SJSA1 (cell line): ENCODE results near the gene MRRF. TPM values are rescaled to one million over a fixed set of nuclear protein-coding genes. Genes with fewer than 3 reads are reported as not detected.

ENCODE experiments used
- DNase-seq, 2 experiments: peaks; one replicate each; pipeline ENCODE4 v3.0.0-alpha.2; 2015 to 2020; ENCODE audit warnings: low spot score in 2 of 2, low read depth in 1 of 2
- H3K27ac ChIP-seq: fragments of 250-450 bp; sonication (Bioruptor Pico); 2 replicates; pipeline ENCODE4 v1.5.1; 2020; ENCODE audit warnings: mild to moderate bottlenecking, moderate library complexity
- H3K27me3 ChIP-seq: fragments of 250-450 bp; sonication (Bioruptor Pico); replicated peaks from 2 replicates; pipeline ENCODE4 v1.5.1; 2020; ENCODE audit warnings: mild to moderate bottlenecking, moderate library complexity
- H3K36me3 ChIP-seq: fragments of 250-450 bp; sonication (Bioruptor Pico); 2 replicates; pipeline ENCODE4 v1.5.1; 2020; ENCODE audit warnings: mild to moderate bottlenecking
- H3K4me1 ChIP-seq: fragments of 250-450 bp; sonication (Bioruptor Pico); replicated peaks from 2 replicates; pipeline ENCODE4 v1.6.1; 2021; ENCODE audit warnings: mild to moderate bottlenecking
- H3K4me3 ChIP-seq: fragments of 250-450 bp; sonication (Bioruptor Pico); 2 replicates; pipeline ENCODE4 v1.5.1; 2020; ENCODE audit warnings: mild to moderate bottlenecking
- H3K9me3 ChIP-seq: fragments of 250-450 bp; sonication (Bioruptor Pico); replicated peaks from 2 replicates; pipeline ENCODE4 v1.5.1; 2020; ENCODE audit warnings: mild to moderate bottlenecking
- total RNA-seq: library from RNA; depleted of rRNA; stranded (reverse); fragments of >200 nt; shearing (Covaris generic); gene quantifications from 2 replicates; pipeline ENCODE4 v1.2.3, GENCODE V29; 2014

Gene MRRF
- total RNA-seq, 1 experiment from 2014 or later: 21.8 TPM

- Histone ChIP-seq H3K36me3 (peaks cover 11% of the 10 kb centered on the region; the same call in 1 of the 2 replicates), H3K9me3 (no peaks in the 10 kb centered on the region), H3K4me3 (no peak overlapping the region), H3K27ac (no peak overlapping the region), H3K27me3 (no peaks in the 10 kb centered on the region), H3K4me1 (peaks cover under 1% of the 10 kb centered on the region; the same call in 1 of the 2 replicates)
- DNase-seq: no peak
Observed at GRCh38 chr9:122223435-122223834, 41.2 kb upstream of the MRRF start.

- H3K27ac ChIP-seq: no peak overlapping the region
- H3K4me1 ChIP-seq: peaks cover 12% of the 10 kb centered on the region
- H3K36me3 ChIP-seq: peaks cover 11% of the 10 kb centered on the region; the same call in 1 of the 2 replicates
- no peak for DNase-seq
- H3K27me3 ChIP-seq: no peaks in the 10 kb centered on the region
- H3K4me3 ChIP-seq: no peak overlapping the region
- no peaks in the 10 kb centered on the region for H3K9me3 ChIP-seq
Observed at GRCh38 chr9:122225312-122226141, 39.2 kb upstream of the MRRF start.

- Histone ChIP-seq H3K4me1 (peaks cover 12% of the 10 kb centered on the region), H3K4me3 (no peak overlapping the region), H3K27ac (no peak overlapping the region), H3K36me3 (peaks cover 11% of the 10 kb centered on the region; the same call in 1 of the 2 replicates), H3K9me3 (no peaks in the 10 kb centered on the region), H3K27me3 (no peaks in the 10 kb centered on the region)
- DNase-seq: no peak
Observed at GRCh38 chr9:122226142-122226757, 38.4 kb upstream of the MRRF start.

GRCh38 chr9:122226758-122227574, 37.7 kb upstream of the MRRF start:
- Histone ChIP-seq H3K4me1 (peaks cover 12% of the 10 kb centered on the region), H3K9me3 (no peaks in the 10 kb centered on the region), H3K27me3 (no peaks in the 10 kb centered on the region), H3K27ac (no peak overlapping the region), H3K36me3 (peaks cover 11% of the 10 kb centered on the region; the same call in 1 of the 2 replicates), H3K4me3 (no peak overlapping the region)
- no peak for DNase-seq

GRCh38 chr9:122227575-122227900, 37.1 kb upstream of the MRRF start:
- Histone ChIP-seq H3K27me3 (no peaks in the 10 kb centered on the region), H3K9me3 (no peaks in the 10 kb centered on the region), H3K4me3 (no peak overlapping the region), H3K4me1 (peaks cover 12% of the 10 kb centered on the region), H3K36me3 (peaks cover 11% of the 10 kb centered on the region; the same call in 1 of the 2 replicates), H3K27ac (no peak overlapping the region)
- no peak for DNase-seq

GRCh38 chr9:122228191-122228567, 36.5 kb upstream of the MRRF start:
- Histone ChIP-seq H3K4me1 (peaks cover 12% of the 10 kb centered on the region), H3K27ac (no peak overlapping the region), H3K9me3 (no peaks in the 10 kb centered on the region), H3K27me3 (no peaks in the 10 kb centered on the region), H3K4me3 (peak overlapping the region; percentile 75), H3K36me3 (peaks cover 11% of the 10 kb centered on the region; the same call in 1 of the 2 replicates)
- peak in 1 of 2 experiments; percentile 31 for DNase-seq

GRCh38 chr9:122228568-122229484, 35.9 kb upstream of the MRRF start, which contains the start of gene LHX6:
TSS of gene LHX6 (minus strand) at chr9:122228957. CDS start at chr9:122228740, 217 bp downstream.
- H3K4me1 ChIP-seq: peaks cover 12% of the 10 kb centered on the region
- H3K27me3 ChIP-seq: no peaks in the 10 kb centered on the region
- no peak within 1 kb of the TSS for H3K27ac ChIP-seq
- H3K9me3 ChIP-seq: no peaks in the 10 kb centered on the region
- H3K36me3 ChIP-seq: peaks cover 11% of the 10 kb centered on the region; the same call in 1 of the 2 replicates
- peak within 1 kb of the TSS; percentile 75 for H3K4me3 ChIP-seq
- peak; percentile 76 to 91 for DNase-seq

GRCh38 chr9:122229485-122229837, 35.2 kb upstream of the MRRF start:
- no peaks in the 10 kb centered on the region for H3K9me3 ChIP-seq
- no peak for DNase-seq
- no peak overlapping the region for H3K27ac ChIP-seq
- H3K4me3 ChIP-seq: peak overlapping the region; percentile 75; the same call in 1 of the 2 replicates
- H3K36me3 ChIP-seq: peaks cover 11% of the 10 kb centered on the region; the same call in 1 of the 2 replicates
- H3K4me1 ChIP-seq: peaks cover 12% of the 10 kb centered on the region
- no peaks in the 10 kb centered on the region for H3K27me3 ChIP-seq

GRCh38 chr9:122232796-122233306, 31.8 kb upstream of the MRRF start:
- Histone ChIP-seq H3K36me3 (no peaks in the 10 kb centered on the region), H3K27me3 (no peaks in the 10 kb centered on the region), H3K27ac (no peak overlapping the region), H3K9me3 (no peaks in the 10 kb centered on the region), H3K4me1 (peaks cover 12% of the 10 kb centered on the region), H3K4me3 (no peak overlapping the region)
- DNase-seq: no peak

GRCh38 chr9:122234022-122234748, 30.5 kb upstream of the MRRF start:
- Histone ChIP-seq H3K27me3 (no peaks in the 10 kb centered on the region), H3K27ac (no peak overlapping the region), H3K4me1 (peaks cover 6% of the 10 kb centered on the region), H3K36me3 (no peaks in the 10 kb centered on the region), H3K4me3 (no peak overlapping the region), H3K9me3 (no peaks in the 10 kb centered on the region)
- no peak for DNase-seq

GRCh38 chr9:122236681-122237080, 28.0 kb upstream of the MRRF start:
- H3K4me3 ChIP-seq: no peak overlapping the region
- H3K27me3 ChIP-seq: no peaks in the 10 kb centered on the region
- H3K9me3 ChIP-seq: no peaks in the 10 kb centered on the region
- peaks cover 16% of the 10 kb centered on the region for H3K36me3 ChIP-seq
- no peak overlapping the region for H3K27ac ChIP-seq
- no peak for DNase-seq
- no peaks in the 10 kb centered on the region for H3K4me1 ChIP-seq

- DNase-seq: no peak
- no peaks in the 10 kb centered on the region for H3K9me3 ChIP-seq
- peaks cover 42% of the 10 kb centered on the region for H3K36me3 ChIP-seq
- H3K4me1 ChIP-seq: no peaks in the 10 kb centered on the region
- H3K27me3 ChIP-seq: no peaks in the 10 kb centered on the region
- H3K27ac ChIP-seq: no peak overlapping the region
- H3K4me3 ChIP-seq: no peak overlapping the region
Observed at GRCh38 chr9:122239722-122240121, 25.0 kb upstream of the MRRF start.
